GM18909 (cell line): ENCODE data around the gene RALGPS1.

Experiments
- ATAC-seq: cut with Tn5 transposase; IDR thresholded peaks from one replicate; pipeline ENCODE4 v1.9.1; 2021; ENCODE audit warnings: mild to moderate bottlenecking; ENCODE audit not compliant: unreplicated experiment, poor library complexity

The RALGPS1 gene

DNA sequence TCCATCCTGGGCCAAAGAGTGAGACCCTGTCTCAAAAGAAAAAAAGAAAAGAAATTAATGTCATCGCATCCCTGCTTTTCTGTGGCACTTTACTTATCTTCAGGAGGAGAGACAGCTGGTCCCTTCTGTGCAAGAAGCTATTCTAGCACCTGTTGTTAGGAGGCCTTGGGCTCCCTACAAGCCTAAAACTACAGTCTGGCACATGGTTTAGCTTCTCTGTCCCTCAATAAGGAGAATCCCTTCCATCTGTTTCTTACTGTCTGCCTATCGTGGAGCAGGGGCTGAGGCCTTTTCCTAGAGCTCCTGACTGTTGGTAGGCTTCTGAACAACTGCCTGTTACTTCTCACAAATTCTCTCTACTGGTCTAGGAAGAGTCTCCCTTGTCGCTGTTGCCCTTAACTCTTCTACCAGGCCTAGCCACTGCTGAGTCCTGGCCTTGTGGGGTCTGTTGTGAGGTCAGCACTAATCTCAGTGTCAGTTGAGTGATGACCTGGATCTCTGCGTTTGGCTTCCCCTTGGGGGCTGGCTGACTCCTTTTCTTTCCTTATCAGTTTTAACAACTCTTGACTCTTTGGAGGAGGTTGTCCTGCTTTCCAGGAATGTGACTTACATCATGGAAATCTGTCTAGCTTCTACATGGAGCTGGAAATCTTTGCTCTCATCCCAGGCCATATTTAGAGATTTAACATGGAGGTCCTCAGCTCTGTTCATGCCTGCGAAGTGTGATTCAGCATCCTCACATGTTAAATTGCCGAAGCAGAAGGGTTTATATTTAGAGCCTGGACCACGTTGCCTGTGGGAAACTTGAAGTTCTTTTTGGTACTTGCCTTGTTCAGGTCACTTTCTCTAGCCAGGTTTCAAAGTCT, 344.3 kb downstream of the RALGPS1 start:
- ATAC-seq = no peak

DNA sequence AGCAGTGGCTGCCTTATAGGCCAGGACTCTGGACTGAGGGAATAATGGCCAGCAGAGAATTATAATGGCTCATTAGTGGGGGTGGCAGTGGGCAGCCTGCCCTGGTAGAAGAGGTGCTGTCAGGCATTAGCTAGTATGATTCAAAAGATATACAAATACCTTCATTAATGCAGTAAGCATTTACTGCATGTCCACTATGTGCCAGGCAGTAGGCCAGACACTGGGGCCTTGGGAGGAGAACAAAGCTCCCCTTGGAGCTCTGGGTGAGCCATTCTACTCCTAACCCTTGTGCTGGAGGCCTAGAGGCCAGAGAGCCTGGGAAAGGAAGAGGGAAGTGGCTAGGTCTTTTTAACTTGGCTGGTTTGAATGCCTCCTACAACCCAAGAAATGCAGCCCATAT, 348.0 kb downstream of the RALGPS1 start:
- ATAC-seq = no peak

DNA sequence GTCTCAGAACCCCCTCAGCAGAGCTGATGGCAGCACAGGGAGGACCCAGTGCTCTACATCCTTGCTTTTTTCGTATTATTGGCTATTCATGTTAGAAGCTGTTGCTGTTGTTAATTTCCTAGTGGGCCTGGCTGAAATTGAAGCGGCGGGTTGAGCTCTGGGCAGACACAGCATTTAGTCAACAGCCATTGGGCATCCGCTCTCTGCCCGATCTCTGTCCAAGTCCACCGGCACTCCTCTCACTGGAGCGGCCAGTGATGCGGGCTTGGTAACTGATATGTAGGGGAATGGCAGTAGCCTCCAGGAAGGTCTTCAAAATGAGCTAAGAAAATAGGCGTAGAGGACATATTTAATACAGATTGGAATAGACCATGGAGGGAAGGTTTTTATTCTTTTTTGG, 348.7 kb downstream of the RALGPS1 start:
- ATAC-seq = no peak

DNA sequence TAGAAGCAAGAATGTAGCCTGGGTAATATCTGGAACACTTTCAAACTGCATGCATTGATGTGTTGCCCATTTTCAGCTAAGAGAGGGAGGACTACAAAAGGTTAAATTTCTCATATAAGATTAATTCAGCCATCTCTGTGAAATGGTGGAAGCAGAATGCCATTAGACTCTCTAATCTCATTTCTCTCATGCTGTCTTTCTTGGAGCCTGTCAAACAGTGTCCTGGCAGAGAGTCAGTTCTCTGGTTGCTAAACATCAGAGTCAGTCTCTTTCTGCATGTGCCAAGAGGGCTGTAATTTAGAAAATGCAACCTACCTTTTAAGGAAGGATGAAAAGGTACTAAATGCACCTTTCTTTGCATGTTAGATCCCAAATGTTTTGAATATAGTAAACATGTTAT, 349.1 kb downstream of the RALGPS1 start:
- ATAC-seq = no peak

DNA sequence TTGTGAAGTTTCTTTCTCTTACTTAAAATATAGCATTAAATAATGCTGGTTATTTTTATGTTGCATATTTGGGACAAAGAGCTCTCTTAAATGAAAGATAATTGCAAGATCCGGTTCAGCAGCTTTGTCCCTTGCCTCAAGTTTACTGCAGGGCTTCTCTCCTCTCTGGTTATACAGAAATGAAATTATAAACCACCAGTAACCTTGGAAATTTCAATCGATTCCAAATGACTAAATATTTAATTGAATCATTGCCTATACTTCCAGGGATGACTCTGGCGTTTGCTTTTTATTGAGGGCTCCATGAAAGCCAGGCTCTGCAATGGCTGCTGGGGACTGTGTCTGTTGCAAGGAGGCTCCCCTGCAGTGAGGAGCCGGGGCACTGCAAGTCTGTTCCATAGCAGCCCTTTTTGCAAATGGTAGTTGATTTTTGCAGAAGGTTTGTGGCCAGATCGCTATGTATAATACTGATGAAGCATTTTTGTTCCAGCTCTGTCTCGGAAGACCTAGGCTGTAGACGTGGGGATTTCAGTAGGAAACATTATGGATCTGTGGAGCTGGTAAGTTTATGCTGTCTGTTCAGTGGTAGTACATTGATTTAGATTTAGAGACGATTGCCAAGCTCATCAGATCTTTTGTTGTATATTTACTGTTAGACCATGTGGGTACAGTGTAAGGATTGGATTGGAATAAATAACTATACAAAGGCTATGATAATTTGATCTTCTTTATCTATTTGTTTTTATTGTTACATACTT, 350.1 kb downstream of the RALGPS1 start, which contains the start of gene GARNL3:
Gene GARNL3, plus strand, starts transcription at position 313 of the 758 bp plus-strand sequence. Its CDS starts 104 bp downstream, at position 417.
- ATAC-seq = no peak

DNA sequence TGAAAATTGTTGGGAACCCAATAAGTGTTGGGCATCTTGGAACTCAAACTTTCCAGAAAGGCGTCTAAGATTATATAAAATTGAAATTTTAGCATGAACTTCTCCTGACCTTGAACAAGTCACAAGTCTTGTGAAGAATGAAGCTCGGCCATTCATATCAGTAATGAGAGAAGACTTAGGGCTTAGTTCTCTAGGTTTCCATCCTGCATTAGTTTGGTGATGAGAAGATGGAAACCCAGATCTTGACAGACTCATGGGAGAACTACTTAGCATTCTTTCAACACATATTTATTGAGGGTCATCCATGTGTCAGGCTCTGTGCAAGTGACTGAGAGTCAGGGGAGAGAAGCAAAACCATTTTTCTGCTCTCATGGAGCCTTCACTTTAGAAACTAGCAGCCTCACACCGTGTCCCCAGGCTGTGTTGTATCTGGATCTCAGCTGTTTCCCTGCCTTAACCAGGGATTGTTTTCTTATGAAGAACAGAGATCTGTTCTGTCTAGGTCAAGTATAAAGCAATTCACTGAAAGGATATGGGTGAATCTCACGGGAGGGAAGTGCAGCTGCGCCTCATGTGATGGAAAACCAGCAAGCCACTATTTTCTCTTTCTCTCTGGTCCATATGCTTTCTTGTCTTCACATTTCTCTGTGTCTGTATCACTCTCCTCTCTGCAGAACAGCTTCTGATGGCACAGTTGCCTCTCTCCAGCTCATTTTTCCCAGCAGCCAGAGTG, 353.4 kb downstream of the RALGPS1 start:
- ATAC-seq = no peak

DNA sequence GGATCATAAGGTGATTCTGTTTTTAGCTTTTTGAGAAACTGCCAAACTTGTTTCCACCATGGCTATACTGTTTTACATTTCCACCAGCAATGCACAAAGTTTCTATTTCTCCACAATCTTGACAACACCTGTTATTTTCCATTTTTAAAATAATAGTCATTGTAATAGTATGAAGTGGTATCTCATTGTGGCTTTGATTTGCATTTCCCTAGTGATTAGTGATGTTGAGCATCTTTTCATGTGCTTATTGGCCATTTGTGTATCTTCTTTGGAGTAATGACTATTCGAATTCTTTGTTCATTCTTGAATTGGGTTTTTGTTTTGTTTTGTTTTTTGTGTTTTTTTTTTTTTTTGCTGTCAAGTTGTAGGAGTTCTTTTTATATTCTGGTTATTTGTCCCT, 354.9 kb downstream of the RALGPS1 start:
- ATAC-seq = no peak
